ENCODE data around the gene CLEC16A.

The CLEC16A gene

DNA sequence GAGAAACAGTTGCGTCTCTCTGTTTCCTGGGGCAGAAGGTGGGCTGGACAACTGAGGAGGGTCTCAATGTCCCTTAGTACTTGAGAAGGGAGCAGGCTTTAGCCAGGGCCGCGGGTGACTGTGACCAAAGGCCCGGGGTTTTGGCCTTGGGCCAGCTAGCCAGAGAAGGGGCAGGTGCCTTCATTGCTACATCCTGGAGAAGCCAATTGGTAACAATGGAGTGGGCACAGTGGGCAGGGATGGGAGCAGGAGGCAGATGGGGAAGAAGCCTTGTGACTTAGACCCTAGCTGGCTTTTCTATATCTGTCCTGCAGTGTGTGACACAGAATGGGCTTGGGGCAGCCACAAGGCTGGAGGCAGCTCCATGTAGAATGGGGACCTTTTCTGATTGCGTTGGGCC lies 46.0 kb downstream of the CLEC16A start:
- DNase-seq, result no peak

GRCh38 chr16:10992112-10992511 lies 47.7 kb downstream of the CLEC16A start:
- DNase-seq, result no peak

GRCh38 chr16:10992797-10993196 lies 48.4 kb downstream of the CLEC16A start:
- DNase-seq, result no peak

DNA sequence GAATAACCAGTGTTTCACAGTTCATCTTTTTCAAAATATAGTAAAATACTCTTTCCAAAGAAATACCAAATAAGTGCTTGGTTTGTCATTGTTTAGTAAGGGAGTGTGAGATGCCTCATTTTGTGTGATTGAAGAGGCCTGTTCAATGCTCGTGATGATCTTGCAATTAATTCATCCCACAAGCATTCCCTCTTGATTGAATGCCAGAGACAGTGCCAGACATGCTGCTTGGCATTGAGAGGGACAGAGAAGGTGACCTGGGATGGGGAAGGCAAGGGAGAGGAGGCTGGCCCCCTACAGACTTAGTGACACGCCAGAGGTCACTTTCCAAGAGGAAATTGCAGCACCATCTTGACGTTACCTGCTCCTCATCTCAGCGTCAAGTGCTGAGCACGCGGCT lies 49.3 kb downstream of the CLEC16A start:
- DNase-seq, result no peak

GRCh38 chr16:10994571-10994970 lies 50.2 kb downstream of the CLEC16A start:
- DNase-seq, result no peak

DNA sequence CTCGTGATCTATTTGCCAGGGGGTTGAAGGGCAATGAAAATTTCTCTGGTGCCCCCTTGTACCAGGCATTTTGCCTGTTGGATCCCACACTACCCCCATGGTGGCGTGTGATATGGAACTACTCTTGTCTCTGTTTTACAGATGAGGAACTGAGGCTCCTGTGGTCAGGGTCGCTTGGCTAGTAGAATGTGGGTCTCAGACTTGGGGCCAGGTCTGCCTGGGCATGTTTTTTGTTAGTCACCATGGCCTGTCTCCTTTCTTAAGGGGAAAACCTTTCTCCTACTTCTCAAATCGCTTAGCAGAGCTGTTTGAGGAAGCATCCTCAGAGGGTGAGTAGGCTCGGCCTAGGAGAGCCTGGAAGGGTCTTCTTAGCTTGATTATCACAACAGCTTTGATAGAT lies 51.2 kb downstream of the CLEC16A start:
- DNase-seq, result no peak

DNA sequence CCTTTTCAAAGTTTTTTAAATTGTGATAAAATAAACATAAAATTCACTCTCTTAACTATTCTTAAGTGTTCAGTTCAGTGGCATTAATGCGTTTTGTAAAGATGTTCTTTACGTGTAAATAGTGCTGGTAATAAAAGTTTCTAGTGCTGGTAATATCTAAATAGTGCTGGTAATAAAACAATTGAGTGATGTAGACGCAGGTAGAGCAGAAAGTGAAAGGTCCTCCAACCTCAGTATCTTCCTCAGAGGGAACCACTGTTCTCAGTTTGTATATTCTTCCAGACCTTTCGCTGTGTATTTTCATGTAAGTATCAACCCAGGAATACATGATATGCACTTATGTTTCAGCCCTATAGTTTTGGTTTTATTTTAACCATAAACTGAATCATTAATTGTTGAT lies 53.1 kb downstream of the CLEC16A start:
- DNase-seq, result no peak

GRCh38 chr16:10999300-10999699 lies 54.9 kb downstream of the CLEC16A start:
- no peak for DNase-seq

DNA sequence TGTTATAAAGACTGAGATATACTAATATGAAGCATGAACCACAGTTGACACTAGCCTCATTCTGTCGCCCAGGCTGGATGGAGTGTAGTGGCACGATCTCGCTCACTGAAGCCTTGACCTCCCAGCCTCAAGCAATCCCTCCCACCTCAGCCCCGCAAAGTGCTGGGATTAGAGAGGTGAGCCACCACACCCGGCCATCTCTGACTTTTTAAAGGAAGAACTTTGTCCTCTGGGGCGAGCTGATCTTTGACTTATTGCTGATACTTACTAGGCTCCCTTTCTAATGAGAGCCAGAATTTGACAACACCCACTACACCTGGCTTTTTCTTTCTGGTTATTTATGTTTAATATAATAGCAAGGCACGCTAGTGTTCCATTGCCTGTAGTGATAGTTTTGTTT lies 57.2 kb downstream of the CLEC16A start:
- no peak for DNase-seq

- no peak for DNase-seq
Observed at GRCh38 chr16:11003141-11003540, 58.8 kb downstream of the CLEC16A start.

GRCh38 chr16:11004351-11004750 lies 60.0 kb downstream of the CLEC16A start:
- no peak for DNase-seq

GRCh38 chr16:11004973-11005610 lies 60.7 kb downstream of the CLEC16A start:
- DNase-seq, result peak; percentile 6

DNA sequence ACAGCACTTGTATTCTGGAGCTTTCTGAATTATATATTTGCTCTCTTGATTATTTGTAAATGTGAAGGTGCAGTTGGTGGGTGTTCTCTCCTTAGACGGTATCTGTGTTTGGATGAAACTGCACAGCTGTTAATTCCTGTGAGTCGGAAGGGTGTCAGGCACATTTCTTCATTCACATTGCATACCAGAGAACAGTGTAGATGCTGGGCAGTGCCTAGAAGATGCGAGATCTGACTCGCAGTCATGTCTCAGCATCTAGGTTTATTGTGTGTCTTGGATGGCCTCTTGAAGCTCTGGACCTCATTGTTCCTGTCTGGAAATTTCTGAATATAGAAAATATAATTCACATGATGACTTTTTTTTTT lies 61.2 kb downstream of the CLEC16A start:
- DNase-seq, result no peak

DNA sequence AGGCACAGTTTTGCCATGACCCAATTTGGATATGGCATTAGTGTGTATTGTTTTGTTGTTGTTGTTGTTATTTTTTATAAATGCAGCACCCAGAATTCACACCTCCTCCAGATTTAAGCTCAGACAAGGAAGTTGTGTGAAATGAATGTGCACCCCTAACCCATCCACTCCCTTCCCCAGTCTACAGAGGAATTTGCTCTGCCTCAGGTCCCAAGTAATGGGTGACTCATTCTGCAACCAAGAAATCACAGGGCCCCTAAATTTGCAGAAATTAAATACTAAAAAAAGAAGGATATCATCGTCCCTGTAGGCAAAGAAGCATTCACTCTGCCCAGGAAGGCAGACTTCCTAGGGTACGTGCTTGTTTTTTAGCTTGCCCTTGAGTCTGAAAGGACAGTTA lies 62.3 kb downstream of the CLEC16A start:
- DNase-seq, result no peak

DNA sequence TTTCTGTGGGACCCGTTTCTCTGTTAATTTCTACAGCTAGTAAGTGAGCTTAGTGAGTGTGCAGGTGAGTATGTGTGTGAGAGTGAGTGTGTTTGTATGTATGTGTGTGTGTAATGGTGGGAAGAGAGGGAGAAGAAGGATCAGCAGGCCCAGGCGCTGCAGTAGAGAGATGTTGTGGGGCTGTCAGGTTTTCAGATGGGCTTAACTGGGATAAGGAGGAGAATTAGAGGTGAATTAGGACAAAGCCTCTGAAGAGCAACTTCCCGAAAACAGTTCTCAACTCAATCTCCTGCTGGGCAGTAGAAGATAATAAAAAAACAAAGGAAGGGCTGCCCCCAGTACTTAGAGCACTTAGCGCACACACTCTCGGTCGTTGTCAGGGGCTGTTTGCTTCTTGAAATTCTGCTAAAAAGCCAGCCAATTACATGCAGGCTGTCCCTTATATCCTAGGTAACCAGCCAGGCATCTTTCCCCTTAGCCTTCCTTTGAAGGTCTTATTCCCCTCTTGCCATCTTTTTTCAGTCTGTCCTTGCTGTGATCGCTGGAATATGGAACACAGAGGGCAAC lies 63.4 kb downstream of the CLEC16A start:
- no peak for DNase-seq

DNA sequence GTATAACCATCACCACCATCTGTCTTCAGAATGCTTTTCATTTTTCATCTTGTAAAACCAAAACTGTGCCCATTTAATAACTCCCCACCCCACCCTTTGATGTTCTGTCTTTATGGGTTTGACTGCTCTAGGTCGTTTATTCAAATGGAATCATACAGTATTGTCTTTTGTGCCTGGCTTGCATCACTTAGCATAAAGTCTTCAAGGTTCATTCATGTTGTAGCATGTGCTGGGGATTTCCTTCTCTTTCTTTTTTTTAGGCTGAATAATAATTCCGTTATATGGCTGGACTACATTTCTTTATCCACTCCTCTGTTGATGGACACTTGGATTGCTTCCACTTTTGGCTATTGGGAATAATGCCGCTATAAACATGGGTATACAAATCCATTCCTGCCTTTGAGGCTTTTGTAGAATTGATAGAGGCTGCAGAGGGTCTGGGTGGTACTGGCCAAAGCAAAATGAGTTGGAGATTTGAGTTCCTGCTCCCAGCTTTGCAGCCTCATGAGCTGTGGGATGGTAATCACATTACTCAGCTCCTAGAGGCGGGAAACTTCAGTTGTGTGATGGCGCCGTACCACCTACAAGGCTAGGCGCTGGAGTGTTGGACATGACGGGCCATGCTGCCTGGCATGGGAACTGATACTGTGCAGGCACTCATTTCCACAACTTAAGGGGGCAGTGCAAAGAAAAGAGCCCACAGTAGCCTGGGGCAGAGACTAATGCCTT lies 64.8 kb downstream of the CLEC16A start:
- no peak for DNase-seq

DNA sequence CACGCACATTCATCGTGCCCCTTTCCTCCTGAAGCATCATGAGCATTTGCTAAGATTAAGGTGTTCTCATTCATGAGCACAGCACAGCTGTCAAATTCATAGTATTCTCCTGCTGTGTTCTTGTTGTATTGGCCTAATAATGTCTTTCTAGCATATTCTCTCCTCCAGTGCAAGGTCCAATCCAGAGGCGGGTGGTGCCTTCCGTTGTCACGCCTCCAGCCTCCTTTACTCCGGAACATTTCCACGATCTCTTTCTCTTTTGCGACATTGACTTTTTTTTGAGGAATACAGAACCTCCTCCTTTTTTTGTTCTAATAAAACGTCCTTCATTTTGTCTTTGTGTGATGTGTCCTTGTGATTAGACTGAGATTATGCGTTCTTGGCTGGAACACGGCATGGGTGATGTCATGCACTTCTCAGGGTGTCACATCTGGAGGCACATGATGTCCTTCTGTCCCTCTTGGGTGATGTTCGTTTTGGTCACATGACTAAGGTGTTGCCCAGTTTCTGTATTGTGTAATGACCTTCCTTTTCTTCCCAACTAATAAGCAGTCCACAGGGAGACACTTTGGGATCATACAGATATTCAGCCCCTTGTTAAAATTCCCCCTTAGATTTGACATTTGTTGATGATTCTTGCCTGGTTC lies 66.3 kb downstream of the CLEC16A start:
- no peak for DNase-seq

DNA sequence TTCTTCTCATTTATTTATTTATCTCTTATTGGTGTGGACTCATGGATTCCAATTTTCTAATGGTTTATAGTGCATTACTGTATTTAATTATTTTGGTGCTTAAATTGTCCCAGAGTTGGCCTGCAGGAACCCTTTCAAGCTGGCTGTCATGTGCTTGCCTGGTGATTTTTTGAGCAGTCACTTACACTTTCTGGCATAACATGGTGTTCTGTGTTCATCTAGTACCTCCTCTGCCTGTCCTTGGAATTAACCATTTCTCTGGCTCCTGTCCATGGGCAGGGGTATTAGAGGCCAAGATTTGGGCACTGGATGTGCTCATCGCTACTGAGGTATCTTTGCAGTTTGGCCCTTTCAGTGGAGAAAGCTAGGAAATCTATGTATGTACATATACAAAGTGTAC lies 67.0 kb downstream of the CLEC16A start:
- no peak for DNase-seq

DNA sequence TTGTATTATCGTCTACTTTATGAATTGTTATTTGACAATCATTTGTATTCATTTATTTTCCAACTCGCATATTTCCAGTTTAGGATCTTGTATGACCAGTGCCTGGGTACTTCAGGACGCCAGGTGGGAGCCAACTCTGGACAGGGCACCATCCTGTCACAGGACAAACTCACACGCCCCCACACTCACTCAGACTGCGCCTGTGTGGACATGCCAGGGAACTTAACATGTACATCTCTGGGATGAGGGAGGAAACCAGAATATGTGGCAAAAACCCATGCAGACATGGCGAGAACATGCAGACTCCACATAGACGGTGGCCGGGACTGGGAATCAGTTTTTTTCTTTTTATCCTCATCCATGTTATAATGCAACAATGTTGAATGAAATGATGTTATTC lies 68.5 kb downstream of the CLEC16A start:
- no peak for DNase-seq

GRCh38 chr16:11014136-11014535 lies 69.8 kb downstream of the CLEC16A start:
- no peak for DNase-seq

- no peak for DNase-seq
Observed at GRCh38 chr16:11015076-11015475, 70.7 kb downstream of the CLEC16A start.

DNA sequence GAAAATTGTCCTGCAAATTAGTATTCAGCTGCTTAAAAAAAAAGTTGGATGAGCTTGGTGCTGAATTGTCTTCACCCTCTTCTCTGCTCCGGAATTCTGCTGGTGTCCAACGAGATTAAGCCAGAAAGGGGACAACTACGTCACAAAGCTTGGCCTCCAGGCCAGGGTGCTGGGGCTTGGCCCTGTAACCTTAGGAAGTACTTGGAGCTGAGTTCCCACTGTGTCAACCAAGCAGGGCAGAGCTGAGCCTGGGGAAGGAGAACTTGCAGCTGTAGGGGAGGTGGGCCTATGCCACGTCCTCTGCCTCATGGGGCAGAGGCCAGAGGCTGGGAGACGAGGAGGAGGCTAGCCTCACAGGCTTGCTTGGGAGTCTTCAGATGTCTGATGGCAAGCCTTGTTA lies 71.2 kb downstream of the CLEC16A start:
- no peak for DNase-seq

- no peak for DNase-seq
Observed at GRCh38 chr16:11016524-11016988, 72.2 kb downstream of the CLEC16A start.

GRCh38 chr16:11016993-11017392 lies 72.6 kb downstream of the CLEC16A start:
- peak; percentile 81 for DNase-seq

Data from activated CD8-positive, alpha-beta memory T cell treated with anti-CD3 and anti-CD28 coated beads, Interleukin-2, amount 50 U/mL, for 48 hours (primary cell).